Ishikawa (cell line): ENCODE data around the gene GBX1.

Experiments used
- CREB1 ChIP-seq: IDR thresholded peaks from 2 replicates; pipeline ENCODE4 v1.6.1; 2012; ENCODE audit warnings: low read depth
- FOXM1 ChIP-seq: IDR thresholded peaks from 2 replicates; pipeline ENCODE4 v1.6.1; 2012; ENCODE audit warnings: low read depth, borderline replicate concordance
- MAX ChIP-seq: IDR thresholded peaks from 2 replicates; pipeline ENCODE4 v1.6.1; 2012

- no peak for TF ChIP-seq CREB1
- no peak for TF ChIP-seq MAX
- no peak for TF ChIP-seq FOXM1
These were observed 701 bp upstream of the GBX1 start for GRCh38 chr7:151168003-151168786.
